Parietal lobe (tissue), 2 donors: ENCODE results near the gene DIPK1B. TPM values are rescaled to one million over a fixed set of nuclear protein-coding genes. Genes with fewer than 3 reads are reported as not detected.

Experiments used
- small RNA-seq: library from RNA; depleted of rRNA; stranded (forward); fragments of <200 nt; gene quantifications from one replicate; pipeline ENCODE3, GENCODE V24; 2014; ENCODE audit warnings: low replicate concordance
- total RNA-seq: library from RNA; depleted of rRNA; stranded (reverse); fragments of >200 nt; gene quantifications from one replicate; pipeline ENCODE4 v1.2.3, GENCODE V29; 2014

Gene DIPK1B
- 37.9 TPM for total RNA-seq

DNA sequence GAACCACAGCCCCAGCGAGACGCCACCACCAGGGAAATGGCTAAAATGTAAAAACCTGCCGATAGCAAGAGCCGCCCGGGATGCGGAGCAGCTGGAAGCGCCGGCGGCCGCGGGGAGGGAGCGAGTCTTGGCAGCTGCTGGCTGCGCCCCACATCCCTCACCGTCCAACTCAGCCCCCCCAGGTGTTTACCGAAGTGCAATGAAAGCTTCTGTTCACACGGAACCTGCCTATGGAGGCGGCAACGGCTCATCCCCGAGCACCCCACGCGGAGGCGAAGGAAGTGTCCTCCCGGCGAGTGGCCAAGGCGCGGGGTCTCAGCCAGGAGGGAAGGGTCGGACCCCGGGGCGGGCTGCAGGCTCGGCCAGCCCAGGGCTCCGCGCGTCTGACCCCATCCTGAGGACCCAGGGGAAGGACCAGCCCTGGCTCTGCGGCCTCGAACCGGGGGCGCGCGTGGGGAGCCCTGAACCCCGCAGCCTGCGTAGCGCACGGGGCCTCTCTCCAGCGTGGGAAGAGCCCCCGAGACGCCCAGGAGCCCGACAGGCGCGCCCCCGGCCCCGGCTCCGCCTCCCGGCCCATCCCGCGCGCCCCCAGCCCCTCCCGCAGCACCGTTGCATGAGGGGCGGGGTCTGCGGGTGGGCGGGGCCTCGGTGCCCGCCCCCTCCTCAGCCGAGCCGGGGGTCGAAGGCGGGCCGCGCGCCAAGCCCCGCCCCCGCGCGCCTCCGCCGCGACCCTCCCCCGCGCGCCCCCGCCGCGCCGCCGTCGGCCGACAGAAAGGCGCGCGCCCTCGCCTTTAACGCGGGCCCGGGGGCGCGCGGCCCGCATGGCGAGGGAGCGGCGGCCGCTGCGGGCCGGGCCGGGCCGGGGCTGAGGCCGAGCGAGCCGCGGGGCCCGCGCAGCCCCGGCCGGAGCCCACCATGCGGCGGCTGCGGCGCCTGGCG is at the start of gene DIPK1B:
Gene DIPK1B (plus strand): TSS at position 822 of the 939 bp plus-strand sequence. CDS start 94 bp downstream, at position 916.

DNA sequence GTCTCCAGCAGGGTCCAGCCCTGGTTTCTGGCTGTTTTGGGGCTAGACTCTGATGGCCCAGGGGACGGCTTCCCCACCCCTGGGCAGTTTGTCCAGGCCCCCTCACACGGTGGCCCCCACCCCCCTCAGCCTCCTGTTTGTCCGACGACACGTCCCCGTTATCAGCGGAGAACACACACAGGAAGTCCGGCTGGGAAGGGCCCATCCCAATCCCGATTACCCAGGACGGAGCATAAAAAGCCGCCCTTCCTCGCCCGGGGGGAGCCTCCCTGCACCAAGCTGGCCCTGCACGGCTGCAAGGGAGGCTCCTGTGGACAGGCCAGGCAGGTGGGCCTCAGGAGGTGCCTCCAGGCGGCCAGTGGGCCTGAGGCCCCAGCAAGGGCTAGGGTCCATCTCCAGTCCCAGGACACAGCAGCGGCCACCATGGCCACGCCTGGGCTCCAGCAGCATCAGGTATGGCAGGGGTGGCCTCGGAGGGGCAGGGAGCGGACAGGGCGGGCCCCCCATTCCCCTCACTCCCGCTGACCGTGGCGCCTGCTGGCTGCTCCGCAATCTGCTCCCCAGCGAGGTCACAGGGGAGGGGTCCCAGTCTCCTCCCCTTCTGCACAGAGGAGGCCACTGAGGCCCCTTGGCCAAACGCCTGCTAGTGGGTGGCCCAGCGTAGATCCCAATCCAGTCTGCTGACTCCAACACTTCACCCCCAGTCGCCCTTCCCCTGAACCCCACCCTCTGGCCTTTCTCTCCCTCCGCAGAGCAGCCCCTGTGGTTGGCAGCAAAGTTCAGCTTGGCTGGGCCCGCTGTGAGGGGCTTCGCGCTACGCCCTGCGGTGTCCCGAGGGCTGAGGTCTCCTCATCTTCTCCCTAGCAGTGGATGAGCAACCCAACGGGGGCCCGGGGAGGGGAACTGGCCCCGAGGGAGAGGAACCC is 49.5 kb upstream of the DIPK1B start, which contains the start of gene EGFL7:
Gene EGFL7 (plus strand): TSS at position 261 of the 926 bp plus-strand sequence. CDS start 5,367 bp downstream, outside the sequence.

DNA sequence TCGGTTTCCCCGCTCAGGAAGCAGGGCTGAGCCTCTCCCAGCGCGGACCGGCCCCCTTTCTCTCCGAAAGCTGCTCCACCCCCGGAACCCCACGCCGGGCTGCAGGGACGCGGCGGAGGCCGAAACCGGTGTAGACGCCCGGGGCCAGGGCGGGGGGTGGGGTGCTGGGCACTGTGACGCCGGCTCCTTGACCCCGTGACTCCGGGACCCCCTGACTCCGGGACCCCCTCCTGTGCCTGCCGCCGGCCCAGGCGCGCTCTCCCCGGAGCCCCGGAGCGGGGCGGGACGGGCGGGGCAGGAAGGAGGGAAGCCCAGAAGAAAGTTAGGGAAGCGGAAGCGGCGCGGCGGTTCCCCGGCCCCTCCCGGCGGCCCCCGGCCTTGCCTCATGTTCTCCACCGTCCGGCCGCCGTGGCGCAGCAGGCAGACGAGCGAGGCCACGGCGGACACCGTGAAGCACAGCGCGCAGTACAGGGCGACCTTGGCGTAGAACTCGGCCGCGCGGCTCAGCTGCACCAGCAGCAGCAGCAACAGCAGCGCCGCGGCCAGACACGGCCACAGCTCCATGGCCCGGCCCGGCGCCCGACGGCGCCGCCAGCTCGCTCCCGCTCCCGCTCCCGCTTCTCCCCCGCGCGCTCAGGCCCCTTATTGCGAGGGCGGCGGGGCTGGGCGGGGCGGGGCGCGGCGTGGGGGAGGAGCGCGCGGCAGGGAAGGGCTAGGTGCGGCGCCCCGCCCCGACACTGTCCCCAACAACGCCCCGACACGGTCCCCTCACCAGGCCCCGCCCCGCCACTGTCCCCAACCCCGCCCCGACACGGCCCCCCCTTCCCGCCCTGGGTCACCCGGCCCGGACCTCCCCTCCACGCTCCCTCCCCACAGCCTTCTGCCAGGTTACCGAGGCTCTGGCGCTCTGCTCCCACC is 25.3 kb upstream of the DIPK1B start, which contains the start of gene AGPAT2:
Gene AGPAT2 (minus strand): TSS at position 664 of the 918 bp plus-strand sequence. CDS start 100 bp downstream, at position 564.

DNA sequence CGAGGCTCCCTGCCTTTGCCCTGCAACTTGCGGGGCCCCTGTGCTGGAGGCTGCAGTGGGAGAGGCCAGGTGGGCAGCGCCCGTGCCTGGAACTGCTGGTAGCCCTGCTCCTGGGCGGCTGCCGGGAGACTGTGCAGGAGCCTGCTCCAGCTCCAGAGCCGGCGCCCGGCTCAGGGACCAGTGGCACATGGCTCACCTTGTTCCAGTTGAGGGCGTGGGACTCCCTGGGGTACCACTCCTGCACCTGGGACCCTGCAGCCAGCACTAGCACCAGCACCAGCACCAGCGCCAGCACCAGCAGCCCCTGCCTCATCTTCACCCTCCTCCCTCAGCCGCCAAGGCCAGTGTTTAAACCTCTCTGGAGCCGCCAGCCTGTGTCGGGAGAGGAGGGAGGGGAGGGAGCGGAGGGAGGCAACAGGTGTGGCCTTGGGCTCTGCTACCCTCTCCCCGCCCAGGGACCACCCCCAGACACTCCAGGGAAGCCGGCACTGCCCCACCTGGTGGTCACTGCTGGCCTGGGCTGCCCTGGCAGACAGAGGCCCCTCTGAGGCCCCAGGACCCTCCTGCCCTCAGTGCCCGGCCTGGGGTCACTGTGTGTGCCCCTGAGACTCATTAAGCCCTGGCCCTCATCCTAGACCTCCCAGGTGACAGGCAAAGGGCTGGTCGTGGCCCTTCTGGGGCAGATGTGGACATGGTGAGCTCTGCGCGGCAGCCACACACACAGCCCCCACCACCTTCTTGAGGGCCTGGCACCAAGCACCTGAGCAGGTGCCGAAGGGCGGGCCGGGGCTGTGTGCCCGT is 30.4 kb downstream of the DIPK1B start, which contains the start of gene LCN10:
Gene LCN10 (minus strand): TSS at position 350 of the 801 bp plus-strand sequence. CDS start 37 bp downstream, at position 313.

DNA sequence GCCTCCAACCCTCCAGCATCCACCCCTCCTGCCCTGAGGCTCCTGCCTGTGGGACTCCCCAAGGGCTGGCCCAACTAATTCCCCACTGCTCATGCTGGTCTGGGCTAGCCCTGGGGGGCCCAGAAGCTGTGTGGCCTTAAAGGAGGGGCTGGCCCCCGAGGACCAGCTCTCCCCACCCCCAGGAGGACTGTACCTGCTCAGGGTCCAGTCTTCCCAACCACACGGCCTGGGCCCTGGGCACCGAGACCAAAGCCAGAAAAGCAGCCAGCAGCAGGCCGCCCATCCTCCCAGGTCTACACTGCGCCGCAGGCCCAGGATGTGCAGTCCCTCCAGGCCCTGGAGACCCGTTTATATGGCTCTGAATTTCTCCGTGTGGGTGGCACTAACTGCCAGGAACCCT is 35.8 kb downstream of the DIPK1B start, which contains the start of gene LCN6:
Gene LCN6 (minus strand): TSS at position 325 of the 400 bp plus-strand sequence. CDS start 42 bp downstream, at position 283.

DNA sequence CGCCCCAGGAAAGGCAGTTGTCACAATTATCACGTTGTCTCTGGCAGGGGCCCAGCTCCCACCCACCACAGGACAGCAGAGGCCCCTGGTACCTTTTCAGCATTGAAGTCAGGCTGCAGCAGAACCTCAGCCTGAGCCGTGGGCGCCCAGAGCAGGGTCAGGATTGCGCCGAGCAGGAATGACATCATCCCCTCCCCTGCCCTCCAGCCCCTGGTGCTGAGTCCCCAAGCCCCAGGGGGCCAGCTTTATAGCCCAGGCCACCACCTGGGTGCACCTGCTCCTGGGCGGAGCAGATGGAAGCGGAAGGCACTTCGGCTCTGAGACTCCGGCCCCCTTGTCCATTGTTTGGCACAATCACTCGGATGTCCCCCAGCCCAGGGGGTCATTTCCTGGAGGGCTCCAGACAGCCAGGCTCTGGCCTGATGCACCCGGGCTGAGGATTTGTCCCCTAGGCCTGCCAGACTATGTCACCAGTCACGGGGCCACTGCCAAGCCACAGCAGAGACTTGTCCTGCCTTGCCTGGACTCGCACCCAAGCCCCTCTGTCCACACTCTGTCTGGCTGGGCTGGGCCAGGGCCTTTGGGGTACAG is 52.0 kb downstream of the DIPK1B start, which contains the start of gene LCN15:
Gene LCN15 (minus strand): TSS at position 218 of the 591 bp plus-strand sequence. CDS start 30 bp downstream, at position 188.

Small RNA genes lying within 50 kb of the gene (small RNA-seq; reads per million reads assigned to genes)
- gene MIR126: 658 reads per million, percentile 98 among the genes with 10 or more reads in this experiment
- gene MIR6722: not detected

Other genes starting within 250 kb of the DIPK1B start
- 29.7 TPM for gene SEC16A, start 229.5 kb upstream of the DIPK1B start, total RNA-seq
- 57.6 TPM for gene NOTCH1, start 166.5 kb upstream of the DIPK1B start, total RNA-seq
- 12.8 TPM for gene EGFL7, start 49.7 kb upstream of the DIPK1B start, total RNA-seq
- gene AGPAT2, start 25.1 kb upstream of the DIPK1B start, total RNA-seq: 1.9 TPM
- gene LCN10, start 30.4 kb downstream of the DIPK1B start, total RNA-seq: not detected
- not detected for gene LCN6, start 36.0 kb downstream of the DIPK1B start, total RNA-seq
- gene LCN8, start 45.7 kb downstream of the DIPK1B start, total RNA-seq: not detected
- gene LCN15, start 51.9 kb downstream of the DIPK1B start, total RNA-seq: not detected
- 15.7 TPM for gene TMEM141, start 78.8 kb downstream of the DIPK1B start, total RNA-seq
- gene CCDC183, start 83.8 kb downstream of the DIPK1B start, total RNA-seq: 6.3 TPM
- 54.5 TPM for gene RABL6, start 95.4 kb downstream of the DIPK1B start, total RNA-seq
- gene AJM1, start 129.9 kb downstream of the DIPK1B start, total RNA-seq: 1.9 TPM
- 77.6 TPM for gene PHPT1, start 136.8 kb downstream of the DIPK1B start, total RNA-seq
- 11.3 TPM for gene MAMDC4, start 139.8 kb downstream of the DIPK1B start, total RNA-seq
- 135 TPM for gene EDF1, start 153.7 kb downstream of the DIPK1B start, total RNA-seq
- 11.6 TPM for gene TRAF2, start 173.9 kb downstream of the DIPK1B start, total RNA-seq
- gene FBXW5, start 232.2 kb downstream of the DIPK1B start, total RNA-seq: 64.5 TPM
- gene C8G, start 232.7 kb downstream of the DIPK1B start, total RNA-seq: not detected
- 0.94 TPM for gene LCN12, start 239.7 kb downstream of the DIPK1B start, total RNA-seq